SIG-M5 treated with dmso at 0.1 percent for 504 hours (cell line): ENCODE data around the gene MAGI1.
A peak's percentile ranks its signal among the peaks of the same experiment; 100 is the strongest.

Source experiments
- DNase-seq: peaks from one replicate; lab custom pipeline; 2025; ENCODE audit not compliant: unreplicated experiment; lab: John Stamatoyannopoulos, UW

Gene MAGI1

DNA sequence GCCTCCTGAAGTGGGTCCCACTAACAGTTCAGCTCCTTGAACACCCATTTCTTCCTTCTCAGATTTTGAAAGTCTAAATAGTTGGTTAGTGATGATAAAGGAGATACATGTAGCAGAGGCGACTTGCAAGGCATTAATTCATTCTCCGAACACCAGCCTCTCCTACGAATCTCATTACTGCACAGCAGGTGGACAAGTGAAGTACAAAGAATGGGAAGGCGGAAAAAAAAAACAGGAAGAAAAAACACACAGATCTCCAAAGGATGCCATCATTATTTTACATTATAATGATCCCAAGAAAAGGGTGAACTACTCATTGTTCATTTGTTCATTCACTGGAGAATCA is 276.5 kb downstream of the MAGI1 start:
- no peak for DNase-seq

DNA sequence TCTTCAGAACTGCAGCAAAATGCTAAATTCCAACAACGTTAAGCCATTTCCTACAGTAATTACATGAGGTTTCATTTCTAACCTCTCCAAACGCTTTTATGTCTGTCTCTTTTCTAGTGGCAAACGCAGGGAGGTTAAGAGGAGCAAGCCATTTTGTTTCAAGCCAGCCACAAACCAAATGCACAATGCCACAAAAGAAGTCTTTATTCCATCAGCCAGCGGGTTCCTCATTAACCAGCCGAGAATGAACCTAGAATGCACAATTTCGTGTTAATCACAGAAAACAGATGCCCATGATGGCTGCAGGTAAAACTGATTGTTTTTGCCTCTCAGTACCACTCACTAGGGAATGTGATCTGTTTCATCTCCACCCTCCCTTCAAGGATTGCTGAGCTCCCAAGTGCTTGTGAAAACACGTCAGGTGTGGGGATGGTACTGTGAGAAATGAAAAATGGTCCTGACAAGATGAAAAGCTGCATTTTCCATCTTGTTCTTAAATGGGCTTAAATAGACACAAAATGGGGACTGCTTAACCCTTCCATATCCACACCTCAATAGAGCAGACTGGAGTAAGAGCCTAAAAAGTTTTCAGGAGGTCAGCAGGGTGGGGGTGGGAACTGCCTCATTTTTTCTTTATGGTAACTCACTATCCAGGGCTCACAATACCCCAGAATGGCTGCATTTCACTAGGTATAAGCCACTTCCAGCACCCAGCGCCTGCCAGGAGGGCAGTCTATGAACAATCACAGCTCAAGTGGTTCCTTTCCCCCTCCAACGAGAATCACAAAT is 277.1 kb downstream of the MAGI1 start:
- DNase-seq, result no peak

DNA sequence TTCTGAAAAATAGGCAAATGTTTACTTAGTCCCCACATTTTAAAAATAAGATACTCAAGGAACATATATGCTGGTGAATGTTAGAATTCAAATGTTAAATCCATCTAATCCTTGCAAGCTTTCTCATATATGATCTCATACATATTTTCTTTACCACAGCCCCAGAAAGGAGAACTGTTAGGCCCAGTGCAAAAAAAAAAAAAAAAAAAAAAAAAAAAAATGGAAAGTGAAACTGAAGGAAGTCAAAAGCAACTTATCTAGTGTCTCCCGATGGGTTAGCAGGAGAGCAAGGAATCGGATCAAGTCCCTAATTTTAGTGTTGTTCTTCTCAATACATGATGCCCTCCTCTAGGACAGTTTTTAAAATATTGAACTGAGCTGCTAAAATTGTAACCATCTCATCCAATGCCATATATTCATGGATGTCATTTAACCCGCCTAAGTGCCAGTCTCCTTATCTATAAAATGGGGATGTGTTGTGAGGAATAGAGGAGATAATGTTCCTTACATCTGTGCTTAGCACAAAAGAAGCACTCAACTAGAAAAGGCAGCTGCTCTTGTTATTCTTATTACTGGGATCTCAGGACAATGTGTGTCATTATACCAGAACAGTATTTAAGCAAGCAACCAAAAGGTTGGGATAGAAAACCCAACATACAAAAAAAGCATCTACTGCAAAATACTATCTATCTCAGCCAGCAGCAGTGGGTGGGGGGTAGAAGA is 279.7 kb downstream of the MAGI1 start:
- DNase-seq, result no peak

DNA sequence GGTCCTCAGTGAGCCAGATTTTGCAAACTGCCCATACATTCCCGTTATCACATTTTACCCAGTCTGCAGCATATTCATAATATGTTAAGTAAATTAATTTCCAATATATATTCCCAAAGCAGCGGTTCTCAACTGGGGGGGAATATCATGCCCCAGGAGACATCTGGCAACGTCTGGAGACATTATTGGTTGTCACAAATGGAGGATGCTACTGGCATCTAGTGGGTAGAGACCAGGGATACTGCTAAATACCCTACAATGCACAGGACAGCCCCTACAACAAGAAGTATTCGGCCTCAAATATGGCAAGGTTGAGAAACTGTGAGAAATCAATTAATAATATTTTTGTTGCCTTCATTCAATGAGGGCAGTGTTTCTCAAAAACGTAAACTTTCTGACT is 280.3 kb downstream of the MAGI1 start:
- no peak for DNase-seq

DNA sequence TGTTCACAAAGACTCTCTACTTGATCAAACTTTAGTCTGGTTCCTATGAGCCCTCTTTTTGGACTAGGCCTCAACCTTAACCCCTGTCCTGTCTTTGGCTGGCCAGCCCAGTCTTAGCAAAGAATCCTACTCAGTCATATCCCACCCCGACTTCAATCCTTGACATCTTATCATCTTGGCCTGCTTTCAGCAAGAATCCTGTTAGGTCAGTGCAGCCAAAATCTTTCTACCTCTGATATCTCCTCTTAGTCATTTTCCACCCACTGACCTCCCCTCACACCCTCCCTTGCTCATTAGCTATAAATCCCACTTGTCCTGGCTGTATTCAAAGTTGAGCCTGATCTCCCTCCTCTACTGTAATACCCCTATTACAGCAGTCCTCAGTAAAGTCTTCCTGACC is 286.1 kb downstream of the MAGI1 start:
- DNase-seq, result no peak

DNA sequence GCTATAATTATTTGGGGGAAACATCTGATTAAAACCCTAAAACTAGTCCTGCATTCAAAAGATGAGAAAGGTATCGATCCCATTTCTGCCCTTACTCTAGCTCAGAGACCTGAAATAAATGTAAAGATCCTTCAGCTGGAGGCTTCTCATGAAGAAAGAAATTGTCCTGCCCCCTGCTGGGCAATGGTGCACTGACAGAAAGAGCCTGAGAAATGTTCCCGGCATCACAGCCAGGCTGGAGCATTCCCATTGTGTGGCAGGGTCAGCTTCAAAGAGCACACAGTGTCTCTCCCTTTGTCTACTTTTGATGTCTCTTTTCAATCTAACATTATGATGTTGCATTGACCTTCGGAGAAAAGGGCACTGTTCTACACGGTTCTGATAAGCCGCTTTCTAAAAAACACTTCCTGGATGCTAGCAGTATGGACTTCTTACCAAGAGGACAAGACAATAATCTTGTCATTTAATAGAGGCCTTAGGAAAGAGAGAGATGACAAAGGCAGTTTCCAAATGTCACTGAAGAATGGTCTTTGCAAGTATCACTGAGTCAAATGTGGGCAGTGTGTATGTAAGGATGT is 287.5 kb downstream of the MAGI1 start:
- no peak for DNase-seq

DNA sequence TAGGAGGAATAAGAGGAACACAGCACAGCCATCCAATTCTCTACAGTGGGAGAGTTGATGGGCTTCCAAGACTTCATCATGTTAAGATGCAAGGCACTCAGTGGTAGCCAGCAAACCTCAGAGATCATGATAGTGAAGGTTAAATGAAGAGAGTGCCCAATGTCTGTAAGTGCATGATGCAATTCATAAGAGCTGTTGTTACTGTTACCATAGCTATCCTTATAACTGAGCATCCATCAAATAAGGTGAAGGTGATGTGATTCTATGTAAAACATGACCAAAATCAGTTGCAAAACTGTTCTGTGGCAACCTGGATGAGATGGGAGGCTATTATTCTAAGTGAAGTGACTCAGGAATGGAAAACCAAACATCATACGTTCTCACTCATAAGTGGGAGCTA is 289.7 kb downstream of the MAGI1 start:
- DNase-seq, result no peak

DNA sequence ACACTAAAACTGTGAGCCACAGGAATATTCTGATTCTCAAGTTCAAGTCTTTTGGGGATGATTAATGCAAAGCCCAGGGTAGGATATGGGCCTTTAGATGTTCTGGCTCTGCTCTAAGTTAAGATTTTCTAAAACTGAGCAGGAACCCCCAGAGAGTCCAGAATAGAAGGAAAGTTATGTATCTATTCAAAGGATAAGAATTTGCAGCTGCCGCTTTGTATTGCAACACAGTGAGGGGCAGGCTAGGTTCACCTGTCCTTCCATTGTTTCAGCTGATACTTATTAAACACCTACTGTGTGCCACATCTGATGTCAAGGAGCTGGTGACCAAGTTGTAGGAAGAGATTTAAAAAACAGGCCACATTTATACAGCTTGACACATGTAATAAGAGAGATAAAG is 290.4 kb downstream of the MAGI1 start:
- no peak for DNase-seq

DNA sequence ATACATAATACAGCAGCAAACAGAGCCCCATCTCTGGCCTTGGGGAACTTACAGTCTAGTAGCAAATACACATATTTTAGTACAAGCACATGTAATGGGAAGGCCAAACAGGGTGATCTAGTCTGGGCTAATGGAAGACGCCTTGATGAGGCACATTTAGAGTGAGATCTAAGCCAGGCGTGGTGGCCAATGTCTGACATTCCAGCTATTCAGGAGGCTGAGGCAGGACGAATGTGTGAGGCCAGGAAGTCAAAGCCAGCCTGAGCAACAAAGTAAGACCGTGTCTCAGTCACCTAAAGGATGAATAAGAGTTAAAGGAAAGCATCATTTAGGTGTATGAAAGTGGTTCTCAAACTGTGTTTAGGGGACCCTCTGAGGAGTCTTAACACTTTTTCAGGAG is 291.9 kb downstream of the MAGI1 start:
- DNase-seq, result no peak

DNA sequence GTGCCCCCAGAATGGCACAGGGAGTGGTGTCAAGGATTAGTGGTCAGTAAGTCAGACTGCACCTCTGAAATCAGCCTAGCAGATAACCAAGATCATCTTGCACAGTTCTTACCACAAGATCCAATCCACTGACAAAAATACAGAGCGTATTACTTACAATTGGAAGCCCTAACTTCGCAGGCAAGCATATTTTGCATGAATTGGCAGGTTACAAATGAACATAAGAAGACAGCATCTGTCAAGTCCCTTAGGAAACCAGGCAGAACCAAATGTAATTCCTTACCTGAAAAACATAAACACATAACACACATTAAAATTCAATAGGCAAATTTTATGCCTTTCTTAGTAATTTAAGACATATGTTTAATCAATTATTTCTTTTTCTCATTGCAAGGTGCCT is 293.4 kb downstream of the MAGI1 start:
- DNase-seq, result no peak

DNA sequence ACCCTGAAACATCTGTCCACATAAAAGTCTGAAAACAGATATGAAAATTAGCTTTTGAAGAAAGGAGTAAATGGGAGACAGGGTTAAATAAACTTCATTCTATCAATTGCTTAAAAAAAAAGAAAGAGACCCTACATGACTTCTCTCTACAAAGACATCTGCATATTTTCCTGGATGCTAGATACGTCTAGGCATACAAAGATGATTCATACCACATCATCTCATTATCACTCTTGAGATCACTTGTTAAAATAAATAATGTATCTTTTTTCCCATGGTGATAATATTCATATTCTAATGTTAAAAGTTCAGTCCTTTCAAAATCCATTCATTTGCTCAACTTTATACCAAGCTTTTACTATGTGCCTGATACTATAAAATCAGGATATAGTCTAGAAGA is 295.8 kb downstream of the MAGI1 start:
- DNase-seq, result no peak

DNA sequence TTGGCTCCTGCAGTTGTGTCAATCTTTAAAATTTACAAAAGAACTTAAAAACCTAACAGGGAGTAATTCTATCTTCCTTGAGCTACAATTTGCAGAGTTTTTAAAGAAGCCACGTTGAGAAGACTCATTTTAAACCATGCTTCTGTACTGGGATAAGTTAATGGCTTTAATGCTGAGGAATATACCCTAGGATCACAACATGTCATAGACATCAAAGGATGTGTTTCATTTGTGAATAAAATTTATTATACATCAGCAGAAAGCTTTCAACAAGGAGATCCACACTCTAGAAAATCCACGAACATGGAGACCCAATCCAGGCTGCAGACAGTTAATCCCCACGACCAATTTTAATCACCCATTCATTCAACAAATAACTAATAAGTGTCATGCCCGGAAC is 297.2 kb downstream of the MAGI1 start:
- no peak for DNase-seq

DNA sequence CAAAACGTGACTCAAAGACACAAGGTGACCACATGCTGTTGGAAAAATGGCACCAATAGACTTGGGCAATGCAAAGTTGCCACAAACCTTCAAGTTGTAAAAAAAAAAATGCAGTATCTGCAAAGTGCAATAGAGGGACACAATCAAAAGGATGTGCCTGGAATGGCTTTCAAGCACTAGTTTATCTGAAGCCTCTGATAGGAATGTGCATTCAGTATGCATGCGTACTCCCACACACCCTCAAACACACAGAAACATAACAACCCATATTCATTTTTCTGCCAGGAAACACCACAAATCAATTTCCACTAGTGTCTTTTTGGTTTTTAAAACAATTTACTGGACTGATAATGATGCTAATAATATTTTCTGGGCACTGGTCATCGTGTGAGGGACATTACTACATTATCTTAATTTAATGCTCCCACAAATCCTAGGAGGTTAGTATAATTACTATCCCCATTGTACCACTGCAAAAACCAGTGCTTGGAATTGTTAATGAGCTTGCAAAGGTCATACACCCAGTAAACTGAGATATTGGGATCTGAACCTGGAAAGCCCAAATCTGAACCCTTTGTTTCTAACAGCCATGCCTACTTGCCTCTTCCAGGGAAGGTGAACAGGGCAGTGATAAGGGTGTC is 298.7 kb downstream of the MAGI1 start:
- DNase-seq, result no peak

DNA sequence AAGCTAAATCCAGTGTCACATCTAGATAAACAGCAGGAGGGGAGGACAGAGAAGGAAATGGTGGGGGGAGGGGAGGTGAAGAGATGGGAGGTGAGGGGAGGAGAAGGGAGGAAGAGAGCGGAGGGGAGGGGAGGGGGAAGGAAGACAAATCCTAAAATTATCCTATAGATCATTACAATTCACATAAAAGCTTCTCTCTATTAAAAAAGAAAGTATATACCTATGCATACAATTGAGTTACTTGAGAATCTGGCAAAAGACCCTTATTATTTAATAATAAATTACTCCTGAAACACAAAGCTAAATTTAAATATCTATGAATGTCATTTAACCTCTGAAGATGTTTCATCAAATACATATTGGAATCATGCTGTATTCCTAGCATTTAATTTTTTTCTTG is 303.9 kb downstream of the MAGI1 start:
- no peak for DNase-seq

DNA sequence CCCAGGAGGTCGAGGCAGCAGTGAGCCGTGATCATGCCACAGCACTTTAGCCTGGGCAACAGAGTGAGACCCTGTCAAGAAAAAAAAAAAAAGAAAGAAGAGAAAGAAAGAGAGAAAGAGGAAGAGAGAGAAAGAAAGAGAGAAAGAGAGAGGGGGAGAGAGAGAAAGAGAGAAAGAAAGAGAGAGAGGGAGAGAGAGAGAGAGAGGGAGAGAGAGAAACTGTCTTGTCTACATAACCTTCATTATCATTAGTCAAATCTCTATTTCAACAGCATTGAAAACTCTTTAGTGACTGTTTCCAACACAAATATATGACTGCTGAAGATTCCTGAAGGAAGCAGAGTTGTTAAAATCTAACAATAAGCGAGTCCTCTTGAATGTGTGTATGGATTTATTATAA is 304.3 kb downstream of the MAGI1 start:
- DNase-seq, result no peak

DNA sequence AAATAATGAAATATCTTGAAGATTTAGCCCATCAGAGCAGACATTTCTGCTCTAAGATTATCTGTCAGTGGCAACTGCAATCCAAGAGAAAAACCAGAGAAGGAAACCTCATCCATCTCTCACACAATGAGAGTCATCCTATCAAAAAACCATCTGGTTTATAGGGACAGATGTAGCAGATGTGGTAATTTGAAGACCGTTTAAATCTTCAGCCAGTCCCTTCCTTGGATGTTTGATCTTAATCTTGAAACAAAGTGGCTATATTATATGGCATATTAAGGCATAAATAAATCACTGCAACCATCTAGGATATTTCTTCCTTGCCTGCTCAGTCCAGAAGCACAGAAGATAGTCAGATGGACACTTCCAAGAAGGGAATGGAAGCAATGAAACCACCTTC is 305.3 kb downstream of the MAGI1 start:
- DNase-seq, result no peak

DNA sequence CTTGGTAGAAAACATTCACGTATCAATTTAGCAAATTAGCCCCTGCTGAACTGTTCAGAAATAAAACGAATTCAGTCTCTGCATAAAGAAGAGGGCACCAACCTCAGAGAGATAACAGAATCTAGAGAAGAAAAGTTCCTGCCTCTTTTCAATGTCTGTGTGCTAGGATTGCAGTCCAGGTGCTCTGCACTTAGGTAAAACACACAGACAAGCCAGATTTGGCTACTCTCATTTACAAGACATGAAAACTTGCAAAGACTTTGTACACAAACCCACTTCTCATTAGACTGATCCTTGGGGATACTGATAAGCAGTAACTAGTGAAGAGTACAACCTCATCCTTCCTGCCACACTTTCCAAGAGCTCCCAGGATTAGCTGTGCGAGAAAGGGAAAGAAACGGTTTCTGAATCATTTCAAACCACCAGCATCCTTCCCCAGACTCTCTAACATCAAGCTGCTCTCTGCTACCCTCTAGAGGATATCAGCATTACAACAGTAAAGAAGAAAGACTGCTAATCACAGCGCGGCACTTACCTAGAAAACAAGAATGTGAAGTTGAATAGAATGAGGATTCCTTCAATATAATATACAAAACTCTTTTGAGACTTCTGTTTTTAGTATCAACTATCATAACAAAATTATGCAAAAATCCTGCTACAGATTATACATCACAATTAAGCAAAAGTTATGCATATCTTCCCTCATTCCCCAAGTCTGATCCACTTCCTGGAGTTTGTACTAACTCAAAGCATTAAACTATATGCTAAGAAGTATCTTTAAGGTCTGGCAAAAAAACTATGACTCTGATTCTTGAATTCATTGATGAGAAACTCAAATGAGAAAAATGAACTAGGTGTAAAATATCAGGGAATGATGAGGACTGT is 306.4 kb downstream of the MAGI1 start:
- peak; percentile 36 for DNase-seq

DNA sequence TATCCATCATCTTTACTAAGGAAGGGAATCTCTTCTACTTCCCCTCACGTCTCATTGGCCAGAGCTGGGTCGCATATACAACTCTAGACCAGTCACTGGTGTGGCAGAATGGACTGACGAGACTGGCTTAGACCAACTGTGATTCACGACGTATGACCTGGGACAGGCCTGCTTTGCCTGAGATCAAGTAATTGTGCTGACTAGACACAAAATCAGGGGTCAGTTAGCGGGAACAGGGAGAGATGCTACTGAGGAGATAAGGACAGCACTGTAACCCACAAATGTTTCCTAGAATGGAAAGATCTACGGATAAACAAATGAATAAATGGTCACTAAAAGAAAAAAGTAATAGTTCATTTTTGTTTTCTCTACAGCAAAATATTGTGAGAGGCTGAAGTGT is 308.3 kb downstream of the MAGI1 start:
- DNase-seq, result no peak

DNA sequence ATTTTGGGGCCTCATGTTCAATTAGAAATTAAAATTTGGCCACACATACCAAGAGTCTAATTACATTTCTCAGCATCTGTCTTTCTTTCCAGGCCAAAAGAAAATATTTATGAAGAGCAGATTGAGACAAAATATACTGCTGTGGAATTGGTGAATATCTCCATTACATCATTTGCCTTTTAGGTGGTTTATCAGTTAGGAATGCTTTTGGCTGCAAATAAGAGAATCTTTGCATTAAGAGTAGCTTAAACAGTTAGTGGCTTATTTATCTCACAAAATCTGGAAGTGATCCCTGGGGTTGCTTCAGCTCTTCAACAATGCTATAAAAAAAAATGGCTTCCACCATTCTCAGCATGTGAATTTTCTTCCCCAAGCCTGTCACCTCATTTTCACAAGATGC is 308.7 kb downstream of the MAGI1 start:
- DNase-seq, result no peak

DNA sequence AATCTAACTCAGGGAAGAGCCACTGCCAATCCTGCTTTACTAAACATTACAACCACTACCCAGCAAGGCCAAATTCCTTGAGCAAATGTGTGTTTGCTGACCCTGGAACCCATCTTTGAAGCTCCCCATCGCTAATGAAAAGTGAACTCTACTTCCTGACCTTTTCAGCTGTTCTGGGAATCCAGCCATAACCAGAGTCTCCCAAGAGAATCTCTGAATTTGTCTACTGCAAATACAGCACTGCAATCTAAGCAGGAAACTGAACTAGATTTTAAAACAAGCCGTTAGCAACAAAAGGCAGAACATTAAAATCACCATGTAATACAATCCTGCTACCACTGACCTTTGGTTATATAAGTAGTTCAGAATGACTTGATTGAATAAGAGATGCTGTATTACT is 309.2 kb downstream of the MAGI1 start:
- no peak for DNase-seq

DNA sequence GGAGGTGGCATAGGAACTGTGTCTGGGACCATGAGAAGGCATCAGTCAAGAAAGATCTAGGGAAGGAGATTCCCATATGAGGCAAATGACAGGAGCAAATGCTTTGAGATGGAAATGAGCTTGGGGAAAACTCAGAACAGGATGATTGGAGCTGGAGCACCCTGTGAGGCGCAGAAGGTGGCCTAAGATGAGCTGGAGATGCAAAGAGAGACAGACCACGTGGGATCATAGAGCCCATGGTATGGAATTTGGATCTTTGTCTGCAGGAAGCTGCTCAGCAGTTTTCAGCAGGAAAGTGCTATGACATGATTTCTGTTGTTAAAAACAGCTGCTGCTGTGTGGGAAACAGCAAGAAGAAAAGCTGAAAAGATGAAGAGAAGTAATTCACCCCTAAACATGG is 310.6 kb downstream of the MAGI1 start:
- no peak for DNase-seq
